GM18907 (cell line): ENCODE data around the gene RNF144B.
"Not testable (repeated sequence)": the region's sequence is repeated elsewhere in the genome, so short reads cannot be mapped to it uniquely, and the experiment has no call there.

Source experiments
- ATAC-seq: cut with Tn5 transposase; IDR thresholded peaks from one replicate; pipeline ENCODE4 v1.9.1; 2021; ENCODE audit warnings: mild to moderate bottlenecking, moderate library complexity; ENCODE audit not compliant: unreplicated experiment

RNF144B gene

DNA sequence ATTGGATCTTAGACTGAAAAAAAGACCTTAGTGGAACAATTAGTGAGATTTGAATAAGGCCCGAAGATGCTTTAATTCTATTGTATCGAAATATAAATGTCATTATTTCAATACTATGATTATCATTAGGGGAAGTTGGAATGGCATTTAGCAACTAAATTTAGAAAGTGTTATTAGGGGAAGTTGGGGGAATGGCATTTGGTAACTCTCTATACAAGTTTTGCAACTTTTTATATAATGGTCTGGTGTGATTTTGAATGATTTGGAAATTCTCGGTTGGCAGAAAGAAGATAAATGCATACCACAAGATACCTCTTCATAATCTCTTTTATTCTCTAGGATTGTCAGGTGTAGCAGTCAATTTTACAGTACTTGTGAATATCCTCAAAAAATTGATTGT, 49.2 kb downstream of the RNF144B start:
- ATAC-seq = no peak

DNA sequence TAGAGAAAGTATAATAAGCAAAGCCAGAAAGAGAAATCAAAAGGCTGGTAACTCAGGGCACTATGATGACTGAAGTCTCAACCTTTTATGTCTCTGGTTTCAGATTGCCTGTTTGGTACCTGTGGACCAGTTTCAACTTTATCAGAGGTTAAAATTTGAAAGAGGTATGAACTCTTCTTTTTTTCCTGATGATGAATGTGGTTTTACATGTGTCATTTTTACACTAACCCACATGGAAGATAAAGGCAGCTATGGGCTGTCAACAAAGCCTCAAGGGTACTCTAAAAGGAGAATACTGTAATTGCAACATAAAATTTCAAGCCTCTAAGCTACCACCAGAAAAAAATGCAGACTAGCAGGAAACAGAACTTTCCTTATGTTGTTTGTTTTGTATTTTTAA, 52.4 kb downstream of the RNF144B start:
- no peak for ATAC-seq

DNA sequence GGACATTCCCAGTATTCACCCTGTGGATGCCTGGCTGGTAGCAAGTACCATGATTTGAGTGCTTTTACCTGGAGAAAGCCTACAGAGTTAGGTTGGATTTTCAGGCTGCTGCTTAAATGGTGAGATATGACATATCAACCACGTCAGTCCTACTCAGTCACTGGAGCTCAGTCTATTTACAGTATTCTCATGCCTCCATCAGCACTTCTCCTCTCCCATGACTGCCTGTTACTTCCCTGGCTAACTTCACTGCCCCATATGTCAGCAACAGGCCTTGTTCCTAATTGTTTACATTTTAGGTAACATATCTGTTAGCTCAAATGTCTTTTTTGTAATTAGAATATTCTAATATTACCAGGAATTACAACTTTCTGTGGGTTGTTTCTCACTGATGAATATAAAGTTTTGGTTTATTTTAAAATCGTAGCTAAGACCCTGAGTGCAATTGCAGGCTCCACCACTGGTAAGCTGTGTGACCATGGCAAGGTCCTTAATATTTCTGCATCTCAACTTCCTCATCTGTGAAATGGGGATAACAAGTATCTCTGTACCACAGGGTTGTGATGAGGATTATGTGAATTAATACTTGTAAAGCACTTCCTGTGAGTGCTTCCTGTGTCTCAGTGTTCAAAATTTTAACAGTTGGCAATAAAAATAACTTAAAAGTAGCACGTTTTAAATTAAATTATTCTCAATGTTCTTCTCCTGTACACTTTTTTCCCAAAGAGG, 54.3 kb downstream of the RNF144B start:
- ATAC-seq = no peak

DNA sequence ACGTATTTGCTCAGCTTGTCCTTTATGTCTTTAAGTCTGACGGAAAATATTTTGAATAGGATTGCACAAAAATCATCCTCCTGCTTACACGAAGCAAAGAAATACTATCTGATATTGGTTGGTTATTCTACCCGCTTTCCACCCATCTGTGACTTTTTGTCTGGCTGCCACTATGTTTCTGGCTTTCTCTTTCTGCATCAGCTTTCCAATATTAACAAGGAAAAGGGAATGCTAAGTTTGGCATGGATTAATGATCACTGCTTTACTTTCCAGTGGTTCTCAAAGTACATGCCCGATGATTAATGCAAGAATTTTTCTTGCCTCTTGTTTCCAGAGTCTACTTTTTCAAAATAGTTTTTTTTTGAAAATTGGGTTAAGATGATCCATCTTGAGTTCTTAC, 57.0 kb downstream of the RNF144B start:
- ATAC-seq = no peak

DNA sequence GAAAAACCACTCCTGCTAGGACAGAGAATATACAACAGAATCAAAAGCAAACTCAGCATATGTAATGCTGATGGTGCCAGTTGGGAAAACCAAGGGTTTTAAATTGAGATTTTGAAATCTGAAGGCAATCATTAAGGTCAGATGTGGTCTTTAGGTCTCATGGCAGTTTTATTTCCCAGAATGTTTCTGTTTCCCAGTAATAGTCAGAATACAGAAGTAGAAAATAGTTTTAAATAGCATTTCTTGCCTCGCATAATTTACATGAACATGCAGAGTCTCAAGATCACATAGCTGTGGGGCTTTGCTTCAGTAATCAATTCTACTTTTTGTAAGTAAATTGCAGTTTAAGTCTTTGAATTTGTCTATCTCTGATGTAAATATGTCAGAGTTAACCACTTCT, 58.1 kb downstream of the RNF144B start:
- ATAC-seq = no peak

DNA sequence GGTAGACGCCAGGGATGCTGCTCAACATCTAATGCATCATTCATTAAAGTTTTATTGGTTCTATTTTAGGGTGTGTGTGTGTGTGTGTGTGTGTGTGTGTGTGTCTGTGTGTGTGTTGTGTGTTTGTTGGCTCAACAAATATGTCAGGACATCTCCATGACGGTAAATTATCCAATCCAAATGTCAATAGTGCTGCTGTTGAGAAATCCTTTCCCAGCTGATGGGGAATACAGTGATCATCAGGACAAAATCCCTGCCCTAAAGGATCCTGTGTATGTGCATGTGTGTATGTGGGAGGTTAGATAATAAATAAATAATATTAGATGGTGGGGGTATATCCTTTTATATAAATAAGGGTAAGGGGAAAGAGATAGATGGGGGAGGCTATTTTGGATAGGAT, 59.6 kb downstream of the RNF144B start:
- ATAC-seq = no peak

DNA sequence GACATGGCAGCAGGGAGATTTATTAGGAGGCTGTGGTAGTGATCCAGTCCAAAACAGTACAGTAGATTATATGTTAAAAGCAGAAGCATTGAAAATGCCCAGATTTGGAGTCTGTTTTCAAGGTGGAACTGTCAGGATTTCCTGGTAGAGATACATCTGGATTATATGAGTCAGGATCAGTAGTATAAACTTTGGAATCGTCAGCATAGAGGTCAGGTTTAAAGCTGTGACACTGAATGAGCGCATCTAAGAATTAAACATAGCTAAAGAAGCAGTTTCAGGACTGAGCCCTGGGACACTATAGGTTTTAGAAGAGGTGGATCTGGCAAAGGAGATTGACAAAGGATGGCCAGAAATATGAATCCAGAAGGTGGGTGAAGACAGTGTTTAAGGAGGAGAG, 60.4 kb downstream of the RNF144B start:
- no peak for ATAC-seq

DNA sequence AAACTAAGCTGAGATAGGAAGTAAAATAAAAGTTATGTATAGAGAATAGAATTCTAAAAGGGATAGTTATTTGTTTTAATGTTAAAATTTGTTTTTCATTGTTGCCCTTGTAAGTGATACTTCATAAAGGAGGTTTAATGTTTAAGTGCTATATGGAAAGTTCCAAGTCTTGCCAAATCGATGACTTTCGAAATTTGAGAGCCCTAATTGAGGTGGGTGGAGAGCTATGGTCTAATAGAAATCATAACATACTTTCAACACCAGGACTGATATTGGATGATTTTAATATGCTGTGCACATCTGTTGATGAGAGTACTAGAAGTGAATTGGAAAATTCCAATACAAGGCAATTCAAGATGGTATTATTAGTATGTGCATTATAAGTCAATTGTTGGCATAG, 64.6 kb downstream of the RNF144B start:
- no peak for ATAC-seq

DNA sequence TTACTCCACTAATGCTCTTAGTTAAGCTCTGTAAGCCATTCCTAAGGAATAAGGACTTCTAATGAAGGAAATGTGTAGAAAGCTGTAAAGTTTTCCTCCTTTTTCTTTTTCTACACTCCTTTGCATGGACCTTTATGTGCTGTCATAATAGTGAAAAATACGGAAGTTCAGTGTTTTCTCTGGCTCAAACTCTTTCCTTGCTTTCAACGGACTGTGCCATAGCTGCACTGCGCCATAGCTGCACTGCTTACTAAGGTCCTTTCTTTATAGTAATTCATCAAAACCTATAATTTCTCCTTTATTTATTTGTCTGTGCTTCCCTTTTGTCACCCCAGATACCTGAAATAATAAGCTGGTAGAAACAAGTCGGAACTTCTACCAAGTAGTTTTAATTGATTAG, 67.3 kb downstream of the RNF144B start:
- ATAC-seq = no peak

DNA sequence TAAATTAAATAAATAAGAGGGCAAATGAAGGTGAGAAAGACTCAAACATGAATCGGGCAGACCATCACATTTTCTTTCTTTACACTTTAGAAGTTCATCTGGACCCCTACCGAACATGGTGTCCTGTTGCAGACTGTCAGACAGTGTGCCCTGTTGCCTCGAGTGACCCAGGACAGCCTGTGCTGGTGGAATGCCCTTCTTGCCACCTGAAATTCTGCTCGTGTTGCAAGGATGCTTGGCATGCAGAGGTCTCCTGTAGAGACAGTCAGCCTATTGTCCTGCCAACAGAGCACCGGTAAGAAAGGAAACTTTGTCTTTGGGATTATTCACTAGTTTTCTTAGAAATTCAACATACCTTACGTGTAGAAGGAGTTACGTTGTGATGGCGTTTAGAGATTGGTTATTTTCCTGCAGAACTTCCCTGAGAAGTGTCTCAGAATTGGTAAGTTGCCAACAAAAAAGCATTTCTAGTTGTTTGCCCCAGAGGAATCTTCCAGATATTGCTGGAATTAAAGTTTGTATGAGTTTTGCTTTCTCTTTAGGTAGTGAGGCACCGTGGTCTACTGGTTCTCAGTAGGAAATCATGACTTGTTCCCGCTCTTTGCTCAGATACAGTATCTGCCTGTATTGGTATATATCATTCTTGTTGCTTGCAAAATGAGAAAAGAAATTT, 70.1 kb downstream of the RNF144B start:
- ATAC-seq = no peak

DNA sequence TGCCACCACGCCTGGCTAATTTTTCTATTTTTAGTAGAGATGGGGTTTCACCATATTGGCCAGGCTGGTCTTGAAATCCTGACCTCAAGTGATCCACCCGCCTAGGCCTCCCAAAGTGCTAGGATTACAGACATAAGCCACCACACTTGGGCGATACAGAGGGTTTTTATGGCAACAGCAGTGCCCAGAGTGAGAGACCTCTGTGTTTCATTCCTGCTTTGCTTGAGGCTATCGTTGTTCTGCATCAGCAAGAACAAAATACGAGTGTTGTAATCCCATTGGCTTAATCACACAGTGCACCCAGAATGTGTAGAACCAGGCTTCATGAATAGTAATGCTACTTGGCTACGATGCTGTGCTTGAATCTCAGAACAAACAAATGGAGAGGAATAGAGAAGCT, 70.9 kb downstream of the RNF144B start:
- not testable (repeated sequence) for ATAC-seq

DNA sequence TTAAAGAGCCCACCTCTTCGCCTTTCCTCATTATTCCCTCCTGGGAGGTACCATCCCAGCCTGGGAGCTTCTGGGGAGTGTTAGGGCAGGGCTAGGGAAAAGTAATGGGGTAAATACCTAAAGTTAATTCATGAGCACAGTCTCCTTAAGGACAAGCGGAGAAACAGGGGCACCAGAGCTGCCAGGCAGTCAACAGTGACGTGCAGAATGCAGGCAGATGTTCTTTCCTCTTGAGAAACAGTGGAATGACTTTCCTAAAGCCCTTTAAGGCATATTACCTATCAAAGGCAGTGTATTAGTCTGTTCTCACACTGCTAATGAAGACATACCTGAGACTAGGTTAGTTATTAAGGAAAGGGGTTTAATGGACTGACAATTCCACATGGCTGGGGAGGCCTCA, 76.3 kb downstream of the RNF144B start:
- ATAC-seq = no peak

DNA sequence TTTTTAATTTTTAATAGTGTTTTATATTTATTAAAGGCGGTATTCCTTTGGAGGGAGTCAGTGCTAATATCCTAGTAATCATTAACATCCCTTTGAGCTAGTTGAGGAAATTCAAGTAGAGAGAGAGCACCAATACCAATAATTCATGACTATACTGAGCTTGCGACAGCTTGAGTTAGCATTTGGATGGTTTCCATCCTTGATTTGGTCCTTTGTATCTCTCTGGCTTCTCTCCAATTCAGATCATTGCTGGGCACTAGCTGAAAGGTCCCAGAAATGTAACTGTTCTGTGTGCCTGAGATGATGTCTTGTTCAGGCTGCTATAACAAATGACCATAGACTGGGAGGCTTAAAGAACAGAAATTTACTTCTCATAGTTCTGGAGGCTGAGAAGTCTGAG, 77.0 kb downstream of the RNF144B start:
- ATAC-seq = no peak

DNA sequence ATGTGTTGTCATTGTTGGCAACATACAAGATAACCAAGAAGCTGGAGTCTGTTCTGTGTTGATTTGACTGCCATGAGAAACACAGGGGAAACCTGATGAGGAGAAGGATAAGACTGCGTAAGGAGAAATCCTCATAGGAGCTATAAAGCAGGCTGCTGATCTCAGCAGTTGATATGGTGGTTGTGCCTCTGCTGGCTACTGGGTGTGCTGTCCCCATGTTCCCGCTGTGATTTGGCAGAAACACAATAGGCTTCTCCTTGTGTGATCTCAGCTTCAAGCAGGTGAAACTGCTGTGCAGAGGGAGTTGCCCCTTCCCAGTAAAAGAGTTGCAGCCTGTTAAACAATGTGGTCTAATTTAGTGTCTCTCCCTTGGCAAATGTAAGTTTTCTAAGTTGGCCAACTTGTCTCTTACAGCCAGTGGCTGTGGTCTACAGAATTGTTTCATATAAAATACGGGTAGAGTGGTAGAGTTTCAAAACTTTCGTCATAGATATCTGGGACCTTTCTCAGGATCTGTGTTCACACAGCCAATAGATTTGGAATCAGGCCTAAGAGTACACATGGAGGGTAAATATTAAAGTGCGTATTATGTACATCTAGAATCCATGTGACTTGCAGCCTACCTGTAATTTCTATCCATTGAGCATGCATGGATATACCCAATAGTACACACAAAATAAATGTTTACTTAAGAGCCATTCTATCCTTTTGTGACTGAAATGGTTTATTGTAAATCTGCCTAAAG, 78.4 kb downstream of the RNF144B start:
- no peak for ATAC-seq

DNA sequence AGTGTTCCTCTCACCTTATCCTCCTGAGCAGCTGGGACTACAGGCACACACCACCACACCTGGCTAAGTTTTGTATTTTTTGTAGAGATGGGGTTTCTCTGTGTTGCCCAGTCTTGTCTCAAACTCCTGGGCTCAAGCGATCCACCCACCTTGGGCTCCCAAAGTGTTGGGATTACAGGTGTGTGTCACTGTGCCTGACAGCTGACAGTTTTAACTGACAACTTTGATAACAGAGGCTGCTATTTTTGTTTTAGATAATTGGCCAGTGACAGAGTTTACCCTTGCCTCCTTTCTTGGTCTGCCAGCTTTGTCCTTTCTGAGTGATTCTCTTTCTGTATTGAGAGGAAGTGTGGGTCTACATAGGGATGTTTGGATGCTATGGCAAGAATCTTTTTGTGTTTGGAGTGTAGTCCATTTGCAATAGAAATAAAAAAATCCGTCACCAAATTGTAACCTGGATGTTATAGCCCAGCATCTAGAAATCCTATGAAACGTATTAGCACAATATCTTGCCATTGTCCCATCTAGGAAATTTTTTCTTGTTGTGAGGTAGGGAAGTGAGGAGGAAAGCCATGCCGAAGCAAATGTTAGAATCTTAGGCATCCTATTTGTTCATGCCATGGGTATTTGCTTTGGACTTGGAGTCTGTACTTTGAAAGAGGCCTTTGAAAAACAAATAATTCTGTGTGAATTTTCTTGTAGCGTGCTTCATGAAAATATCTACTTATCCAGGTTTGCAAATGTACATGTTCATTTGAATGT, 80.8 kb downstream of the RNF144B start:
- ATAC-seq = no peak

DNA sequence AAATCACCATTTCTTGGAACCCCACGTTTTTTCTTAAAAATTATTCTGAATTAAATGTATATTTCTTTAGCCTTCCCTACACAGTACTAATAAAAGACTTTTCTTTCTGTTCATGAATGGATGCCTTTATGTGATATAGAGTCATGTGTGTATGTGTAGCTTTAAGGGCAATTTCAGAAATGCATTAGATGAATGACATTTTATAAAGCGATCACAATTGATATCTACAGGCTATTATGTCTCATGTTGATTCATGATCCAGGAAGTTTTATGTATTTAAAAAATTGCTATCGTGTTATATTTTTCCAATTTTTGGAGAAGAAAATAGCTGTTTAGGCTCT, 81.3 kb downstream of the RNF144B start:
- no peak for ATAC-seq

DNA sequence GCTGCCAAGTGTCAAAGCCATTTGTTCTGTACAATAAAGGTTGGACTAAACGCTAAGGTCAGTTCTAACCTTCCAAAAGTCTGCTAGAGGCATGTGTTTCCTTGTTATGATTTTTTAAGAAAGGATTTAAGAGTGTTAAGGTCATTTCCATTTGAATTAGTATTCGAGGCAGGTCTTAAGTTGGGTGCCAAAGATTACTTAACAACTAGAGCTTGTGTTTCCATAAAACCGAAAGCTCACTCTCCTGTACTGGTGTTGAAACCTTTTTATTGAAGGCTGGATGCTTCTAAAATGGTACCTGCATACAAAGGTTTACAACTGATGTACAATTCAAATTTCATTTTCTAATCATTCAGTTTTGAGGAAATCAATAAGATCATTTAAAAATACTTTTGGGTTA, 82.4 kb downstream of the RNF144B start:
- no peak for ATAC-seq

DNA sequence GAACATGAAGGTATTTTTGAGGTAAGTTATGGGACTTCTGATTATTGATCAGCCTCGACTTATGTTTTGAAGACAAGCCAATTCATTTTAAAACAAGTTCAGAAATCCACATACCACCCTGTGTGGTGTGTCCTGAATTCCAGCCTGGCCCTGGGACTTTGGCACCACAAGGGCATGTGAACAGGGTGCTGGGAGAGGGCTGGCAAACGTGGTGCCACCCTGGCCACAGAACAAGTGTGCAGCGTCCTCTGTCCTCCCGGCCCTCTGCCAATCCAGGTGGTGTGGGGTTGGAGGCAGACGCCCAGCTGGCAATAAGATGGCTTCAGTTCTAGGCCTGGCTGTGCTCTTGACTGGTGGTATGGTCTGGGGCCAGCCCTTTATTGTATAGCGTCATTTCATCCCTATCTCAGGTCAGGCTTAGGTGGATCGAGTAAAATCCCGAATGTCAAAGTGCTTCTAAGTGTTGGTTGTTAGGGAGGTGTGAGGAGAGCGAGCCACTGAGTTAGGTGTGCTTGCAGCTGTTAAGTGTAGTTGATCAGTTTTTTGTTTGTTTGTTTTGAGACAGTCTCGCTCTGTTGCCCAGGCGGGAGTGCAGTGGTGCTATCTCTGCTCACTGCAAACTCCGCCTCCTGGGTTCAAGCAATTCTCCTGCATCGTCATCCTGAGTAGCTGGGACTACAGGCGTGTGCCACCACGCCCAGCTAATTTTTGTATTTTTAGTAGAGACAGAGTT, 84.2 kb downstream of the RNF144B start:
- ATAC-seq = no peak

DNA sequence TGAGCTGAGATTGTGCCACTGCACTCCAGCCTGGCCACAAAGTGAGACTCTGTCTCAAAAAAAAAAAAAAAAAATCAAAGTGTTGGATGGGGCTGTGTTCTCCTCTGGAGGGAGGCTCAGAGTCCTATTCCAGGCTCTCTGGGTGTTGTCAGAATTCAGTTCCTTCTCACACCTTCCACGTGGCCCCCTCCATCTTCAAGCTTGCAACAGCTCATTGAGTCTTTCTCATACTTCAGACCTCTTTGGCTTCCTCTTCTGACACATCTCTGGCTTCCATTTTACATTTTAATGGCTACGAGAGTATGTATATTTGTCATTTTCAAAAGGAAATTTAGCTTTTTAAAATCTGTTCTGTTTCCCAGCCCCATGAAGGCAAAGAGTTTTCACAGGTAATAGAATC, 85.8 kb downstream of the RNF144B start:
- ATAC-seq = no peak

DNA sequence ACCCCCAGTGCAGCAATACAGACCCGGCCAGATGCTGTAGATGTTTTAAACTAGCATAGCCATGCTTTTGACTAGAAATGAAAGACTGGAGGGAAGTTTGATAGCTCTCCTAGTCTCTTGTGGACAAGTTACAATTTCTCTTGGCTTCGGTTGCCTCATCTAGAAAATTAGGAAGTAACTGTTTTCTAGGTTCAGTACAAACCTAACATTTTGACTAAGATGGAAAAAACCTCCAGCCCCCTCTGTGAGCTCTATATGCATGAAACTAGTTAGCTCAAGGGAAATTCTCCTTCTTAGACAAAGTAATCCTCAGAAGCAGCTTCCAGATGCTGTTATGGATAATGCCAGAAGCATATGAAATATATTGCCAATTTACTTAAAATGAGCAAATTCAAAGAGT, 86.6 kb downstream of the RNF144B start:
- no peak for ATAC-seq
